NCI-H2107 treated with DMSO at 0.1 percent for 48 hours (cell line): ENCODE measurements around the gene TAP1.
A peak's percentile ranks its signal among the peaks of the same experiment; 100 is the strongest.

ENCODE experiments used
- DNase-seq: peaks from one replicate; lab custom pipeline; 2025; ENCODE audit not compliant: unreplicated experiment; lab: John Stamatoyannopoulos, UW

Gene TAP1

GRCh38 chr6:32840604-32841246, 12.8 kb downstream of the TAP1 start:
- no peak for DNase-seq

- no peak for DNase-seq
Measured at GRCh38 chr6:32839356-32839755, 14.1 kb downstream of the TAP1 start.

- peak; percentile 16 for DNase-seq
Measured at GRCh38 chr6:32838114-32838958, 15.2 kb downstream of the TAP1 start, which contains the start of gene TAP2. TSS of gene TAP2 (minus strand) at chr6:32838739. CDS start at chr6:32838233, 506 bp downstream.

- no peak for DNase-seq
Measured at GRCh38 chr6:32837651-32838113, 15.8 kb downstream of the TAP1 start.

- no peak for DNase-seq
Measured at GRCh38 chr6:32836873-32837272, 16.6 kb downstream of the TAP1 start.

GRCh38 chr6:32835167-32835893, 18.2 kb downstream of the TAP1 start:
- DNase-seq = no peak

- no peak for DNase-seq
Measured at GRCh38 chr6:32833664-32834063, 19.8 kb downstream of the TAP1 start.

GRCh38 chr6:32832535-32832934, 21.0 kb downstream of the TAP1 start:
- DNase-seq = no peak

- DNase-seq = no peak
Measured at GRCh38 chr6:32830936-32831335, 22.6 kb downstream of the TAP1 start.

GRCh38 chr6:32830017-32830416, 23.5 kb downstream of the TAP1 start:
- no peak for DNase-seq

- no peak for DNase-seq
Measured at GRCh38 chr6:32829495-32829894, 24.0 kb downstream of the TAP1 start.

GRCh38 chr6:32827025-32827424, 26.5 kb downstream of the TAP1 start:
- no peak for DNase-seq

GRCh38 chr6:32825966-32826365, 27.5 kb downstream of the TAP1 start:
- peak; percentile 2 for DNase-seq

- no peak for DNase-seq
Measured at GRCh38 chr6:32819729-32820128, 33.8 kb downstream of the TAP1 start.

- DNase-seq = no peak
Measured at GRCh38 chr6:32818867-32819266, 34.6 kb downstream of the TAP1 start.

- DNase-seq = no peak
Measured at GRCh38 chr6:32816746-32817204, 36.7 kb downstream of the TAP1 start, which contains the start of gene HLA-DOB. TSS of gene HLA-DOB (minus strand) at chr6:32817002. CDS start at chr6:32816951, 51 bp downstream.

- no peak for DNase-seq
Measured at GRCh38 chr6:32815996-32816395, 37.5 kb downstream of the TAP1 start.

GRCh38 chr6:32815115-32815514, 38.4 kb downstream of the TAP1 start:
- DNase-seq = no peak

GRCh38 chr6:32814145-32814544, 39.4 kb downstream of the TAP1 start:
- DNase-seq = no peak

GRCh38 chr6:32809171-32809570, 44.3 kb downstream of the TAP1 start:
- DNase-seq = no peak

- no peak for DNase-seq
Measured at GRCh38 chr6:32807020-32807580, 46.4 kb downstream of the TAP1 start.
